Measurements from ENCODE around the gene SRPX2.

SRPX2 gene

GRCh38 chrX:100663642-100664041, 19.6 kb downstream of the SRPX2 start:
- Histone ChIP-seq H3K9ac (ENCODE audit: low read length in 5 of 5) (no peak overlapping the region), H3K27ac (ENCODE audit: low read depth, low read length) (no peak overlapping the region), H3K9me3 (ENCODE audit: control insufficient read depth in 5 of 5, low read length in 5 of 5) (no peaks in the 10 kb centered on the region), H3K27me3 (ENCODE audit: control insufficient read depth in 5 of 5, insufficient read depth in 4 of 5, low read length in 5 of 5) (peaks cover 0 to 23% (median 8%) of the 10 kb centered on the region in 5 donors), H3K4me3 (ENCODE audit: low read depth in 1 of 5, low read length in 5 of 5) (no peak overlapping the region), H3K36me3 (ENCODE audit: control insufficient read depth in 5 of 5, insufficient read depth in 5 of 5, low read length in 5 of 5) (peaks cover 23 to 46% (median 33%) of the 10 kb centered on the region in 5 donors), H3K4me1 (ENCODE audit: control insufficient read depth in 5 of 5, insufficient read depth in 5 of 5, low read length in 5 of 5) (peaks cover 1 to 12% (median 8%) of the 10 kb centered on the region in 5 donors)

GRCh38 chrX:100672966-100673365, 29.0 kb downstream of the SRPX2 start:
- H3K9ac ChIP-seq (ENCODE audit: low read length in 5 of 5) = peak overlapping the region in 1 of 5 donors; percentile 27
- H3K9me3 ChIP-seq (ENCODE audit: control insufficient read depth in 5 of 5, low read length in 5 of 5) = no peaks in the 10 kb centered on the region
- H3K27me3 ChIP-seq (ENCODE audit: control insufficient read depth in 5 of 5, insufficient read depth in 4 of 5, low read length in 5 of 5) = peaks cover 0 to 16% (median 12%) of the 10 kb centered on the region in 5 donors
- H3K27ac ChIP-seq (ENCODE audit: low read depth, low read length) = peak overlapping the region; percentile 79
- no peak overlapping the region for H3K4me3 ChIP-seq (ENCODE audit: low read depth in 1 of 5, low read length in 5 of 5)
- H3K4me1 ChIP-seq (ENCODE audit: control insufficient read depth in 5 of 5, insufficient read depth in 5 of 5, low read length in 5 of 5) = peaks cover 0 to 19% (median 17%) of the 10 kb centered on the region in 5 donors
- H3K36me3 ChIP-seq (ENCODE audit: control insufficient read depth in 5 of 5, insufficient read depth in 5 of 5, low read length in 5 of 5) = peaks cover 8 to 26% (median 16%) of the 10 kb centered on the region in 5 donors

GRCh38 chrX:100673397-100673953, 29.5 kb downstream of the SRPX2 start:
- Histone ChIP-seq H3K27ac (ENCODE audit: low read depth, low read length) (peak overlapping the region; percentile 79), H3K4me1 (ENCODE audit: control insufficient read depth in 5 of 5, insufficient read depth in 5 of 5, low read length in 5 of 5) (peaks cover 0 to 22% (median 17%) of the 10 kb centered on the region in 5 donors), H3K9ac (ENCODE audit: low read length in 5 of 5) (peak overlapping the region in 2 of 5 donors; percentile 1 to 27), H3K9me3 (ENCODE audit: control insufficient read depth in 5 of 5, low read length in 5 of 5) (no peaks in the 10 kb centered on the region), H3K27me3 (ENCODE audit: control insufficient read depth in 5 of 5, insufficient read depth in 4 of 5, low read length in 5 of 5) (peaks cover 0 to 16% (median 16%) of the 10 kb centered on the region in 5 donors), H3K4me3 (ENCODE audit: low read depth in 1 of 5, low read length in 5 of 5) (no peak overlapping the region), H3K36me3 (ENCODE audit: control insufficient read depth in 5 of 5, insufficient read depth in 5 of 5, low read length in 5 of 5) (peaks cover 5 to 24% (median 14%) of the 10 kb centered on the region in 5 donors)

GRCh38 chrX:100674705-100675104, 30.7 kb downstream of the SRPX2 start:
- Histone ChIP-seq H3K27me3 (ENCODE audit: control insufficient read depth in 5 of 5, insufficient read depth in 4 of 5, low read length in 5 of 5) (peaks cover 0 to 16% (median 12%) of the 10 kb centered on the region in 5 donors), H3K4me3 (ENCODE audit: low read depth in 1 of 5, low read length in 5 of 5) (no peak overlapping the region), H3K9ac (ENCODE audit: low read length in 5 of 5) (no peak overlapping the region), H3K36me3 (ENCODE audit: control insufficient read depth in 5 of 5, insufficient read depth in 5 of 5, low read length in 5 of 5) (peaks cover 2 to 17% (median 9%) of the 10 kb centered on the region in 5 donors), H3K4me1 (ENCODE audit: control insufficient read depth in 5 of 5, insufficient read depth in 5 of 5, low read length in 5 of 5) (peaks cover 0 to 22% (median 17%) of the 10 kb centered on the region in 5 donors), H3K27ac (ENCODE audit: low read depth, low read length) (no peak overlapping the region), H3K9me3 (ENCODE audit: control insufficient read depth in 5 of 5, low read length in 5 of 5) (no peaks in the 10 kb centered on the region)

GRCh38 chrX:100677611-100678181, 33.7 kb downstream of the SRPX2 start:
- Histone ChIP-seq H3K27me3 (ENCODE audit: control insufficient read depth in 5 of 5, insufficient read depth in 4 of 5, low read length in 5 of 5) (peaks cover 0 to 10% (median 7%) of the 10 kb centered on the region in 5 donors), H3K9ac (ENCODE audit: low read length in 5 of 5) (no peak overlapping the region), H3K27ac (ENCODE audit: low read depth, low read length) (peak overlapping the region; percentile 1)

GRCh38 chrX:100680756-100681155, 36.8 kb downstream of the SRPX2 start:
- Histone ChIP-seq H3K4me1 (ENCODE audit: control insufficient read depth in 5 of 5, insufficient read depth in 5 of 5, low read length in 5 of 5) (peaks cover 0 to 24% (median 3%) of the 10 kb centered on the region in 5 donors), H3K4me3 (ENCODE audit: low read depth in 1 of 5, low read length in 5 of 5) (no peak overlapping the region), H3K9me3 (ENCODE audit: control insufficient read depth in 5 of 5, low read length in 5 of 5) (no peaks in the 10 kb centered on the region), H3K36me3 (ENCODE audit: control insufficient read depth in 5 of 5, insufficient read depth in 5 of 5, low read length in 5 of 5) (peaks cover 0 to 3% (median 0%) of the 10 kb centered on the region in 5 donors), H3K27me3 (ENCODE audit: control insufficient read depth in 5 of 5, insufficient read depth in 4 of 5, low read length in 5 of 5) (peaks cover 0 to 11% (median 4%) of the 10 kb centered on the region in 5 donors), H3K9ac (ENCODE audit: low read length in 5 of 5) (no peak overlapping the region), H3K27ac (ENCODE audit: low read depth, low read length) (peak overlapping the region; percentile 10)

More at GRCh38 chrX:100677611-100678181, 33.7 kb downstream of the SRPX2 start:
- H3K4me3 ChIP-seq (ENCODE audit: low read depth in 1 of 5, low read length in 5 of 5) = no peak overlapping the region
- peaks cover 0 to 3% (median 2%) of the 10 kb centered on the region in 5 donors for H3K36me3 ChIP-seq (ENCODE audit: control insufficient read depth in 5 of 5, insufficient read depth in 5 of 5, low read length in 5 of 5)
- H3K4me1 ChIP-seq (ENCODE audit: control insufficient read depth in 5 of 5, insufficient read depth in 5 of 5, low read length in 5 of 5) = peaks cover 0 to 27% (median 16%) of the 10 kb centered on the region in 5 donors
- H3K9me3 ChIP-seq (ENCODE audit: control insufficient read depth in 5 of 5, low read length in 5 of 5) = no peaks in the 10 kb centered on the region

- Histone ChIP-seq H3K4me1 (ENCODE audit: control insufficient read depth in 5 of 5, insufficient read depth in 5 of 5, low read length in 5 of 5) (peaks cover 0 to 24% (median 3%) of the 10 kb centered on the region in 5 donors), H3K4me3 (ENCODE audit: low read depth in 1 of 5, low read length in 5 of 5) (no peak overlapping the region), H3K27ac (ENCODE audit: low read depth, low read length) (no peak overlapping the region), H3K9me3 (ENCODE audit: control insufficient read depth in 5 of 5, low read length in 5 of 5) (no peaks in the 10 kb centered on the region), H3K9ac (ENCODE audit: low read length in 5 of 5) (no peak overlapping the region), H3K27me3 (ENCODE audit: control insufficient read depth in 5 of 5, insufficient read depth in 4 of 5, low read length in 5 of 5) (peaks cover 0 to 11% (median 7%) of the 10 kb centered on the region in 5 donors), H3K36me3 (ENCODE audit: control insufficient read depth in 5 of 5, insufficient read depth in 5 of 5, low read length in 5 of 5) (peaks cover 0 to 3% (median 0%) of the 10 kb centered on the region in 5 donors)
Measured at GRCh38 chrX:100681599-100681998, 37.6 kb downstream of the SRPX2 start.

GRCh38 chrX:100682939-100683338, 38.9 kb downstream of the SRPX2 start:
- Histone ChIP-seq H3K36me3 (ENCODE audit: control insufficient read depth in 5 of 5, insufficient read depth in 5 of 5, low read length in 5 of 5) (peaks cover 0 to 15% (median 0%) of the 10 kb centered on the region in 5 donors), H3K27ac (ENCODE audit: low read depth, low read length) (no peak overlapping the region), H3K4me3 (ENCODE audit: low read depth in 1 of 5, low read length in 5 of 5) (no peak overlapping the region), H3K27me3 (ENCODE audit: control insufficient read depth in 5 of 5, insufficient read depth in 4 of 5, low read length in 5 of 5) (peaks cover 0 to 12% (median 8%) of the 10 kb centered on the region in 5 donors), H3K9me3 (ENCODE audit: control insufficient read depth in 5 of 5, low read length in 5 of 5) (no peaks in the 10 kb centered on the region), H3K9ac (ENCODE audit: low read length in 5 of 5) (no peak overlapping the region), H3K4me1 (ENCODE audit: control insufficient read depth in 5 of 5, insufficient read depth in 5 of 5, low read length in 5 of 5) (peaks cover 0 to 19% (median 3%) of the 10 kb centered on the region in 5 donors)

- Histone ChIP-seq H3K27ac (ENCODE audit: low read depth, low read length) (peak overlapping the region; percentile 61), H3K27me3 (ENCODE audit: control insufficient read depth in 5 of 5, insufficient read depth in 4 of 5, low read length in 5 of 5) (peaks cover 0 to 12% (median 4%) of the 10 kb centered on the region in 5 donors), H3K9me3 (ENCODE audit: control insufficient read depth in 5 of 5, low read length in 5 of 5) (no peaks in the 10 kb centered on the region), H3K4me1 (ENCODE audit: control insufficient read depth in 5 of 5, insufficient read depth in 5 of 5, low read length in 5 of 5) (peaks cover 0 to 13% (median 3%) of the 10 kb centered on the region in 5 donors), H3K4me3 (ENCODE audit: low read depth in 1 of 5, low read length in 5 of 5) (no peak overlapping the region), H3K36me3 (ENCODE audit: control insufficient read depth in 5 of 5, insufficient read depth in 5 of 5, low read length in 5 of 5) (peaks cover 0 to 18% (median under 1%) of the 10 kb centered on the region in 5 donors), H3K9ac (ENCODE audit: low read length in 5 of 5) (peak overlapping the region in 1 of 5 donors; percentile 8)
Measured at GRCh38 chrX:100685284-100685996, 41.4 kb downstream of the SRPX2 start.

GRCh38 chrX:100685997-100686305, 42.0 kb downstream of the SRPX2 start:
- Histone ChIP-seq H3K4me3 (ENCODE audit: low read depth in 1 of 5, low read length in 5 of 5) (no peak overlapping the region), H3K27me3 (ENCODE audit: control insufficient read depth in 5 of 5, insufficient read depth in 4 of 5, low read length in 5 of 5) (peaks cover 0 to 12% (median 4%) of the 10 kb centered on the region in 5 donors), H3K4me1 (ENCODE audit: control insufficient read depth in 5 of 5, insufficient read depth in 5 of 5, low read length in 5 of 5) (peaks cover 0 to 10% (median under 1%) of the 10 kb centered on the region in 5 donors), H3K9ac (ENCODE audit: low read length in 5 of 5) (no peak overlapping the region), H3K36me3 (ENCODE audit: control insufficient read depth in 5 of 5, insufficient read depth in 5 of 5, low read length in 5 of 5) (peaks cover 0 to 18% (median 2%) of the 10 kb centered on the region in 5 donors), H3K9me3 (ENCODE audit: control insufficient read depth in 5 of 5, low read length in 5 of 5) (no peaks in the 10 kb centered on the region), H3K27ac (ENCODE audit: low read depth, low read length) (no peak overlapping the region)

Data from subcutaneous abdominal adipose tissue (tissue), 5 donors.